HG03469 (cell line): ENCODE measurements around the gene PADI6.

Source experiments
- ATAC-seq: cut with Tn5 transposase; IDR thresholded peaks from one replicate; pipeline ENCODE4 v1.9.1; 2021; ENCODE audit warnings: mild to moderate bottlenecking, moderate library complexity, moderate number of reproducible peaks; ENCODE audit not compliant: unreplicated experiment

The PADI6 gene

DNA sequence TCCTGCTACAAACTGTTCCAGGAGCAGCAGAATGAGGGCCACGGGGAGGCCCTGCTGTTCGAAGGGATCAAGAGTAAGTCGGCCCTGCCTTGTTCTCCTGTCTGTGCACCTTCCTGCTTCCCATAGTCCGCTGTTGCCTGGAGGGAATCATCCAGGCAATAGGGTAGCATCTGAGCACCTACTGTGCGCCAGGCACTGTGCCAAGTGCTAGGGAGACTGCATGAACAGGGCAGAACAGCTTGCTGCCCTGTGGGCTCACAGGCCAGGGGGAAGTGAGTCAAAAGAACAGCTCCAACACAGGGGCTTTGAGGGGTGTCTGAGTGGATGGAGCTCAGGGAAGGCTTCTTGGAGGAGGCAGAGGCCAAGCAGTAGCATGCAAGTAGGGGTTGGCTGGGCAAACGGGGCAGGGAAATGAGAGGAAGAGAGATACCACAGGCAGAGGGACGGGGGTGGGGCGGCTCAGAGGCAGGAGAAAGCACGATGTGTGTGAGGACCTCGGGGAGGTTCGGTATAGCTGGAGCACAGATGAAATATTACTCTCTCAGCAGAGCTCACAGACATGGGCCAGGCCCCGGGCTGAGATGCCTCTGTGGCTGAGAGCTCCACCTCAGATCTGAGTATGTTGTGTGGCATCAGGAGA, 15.5 kb upstream of the PADI6 start:
- ATAC-seq = no peak

DNA sequence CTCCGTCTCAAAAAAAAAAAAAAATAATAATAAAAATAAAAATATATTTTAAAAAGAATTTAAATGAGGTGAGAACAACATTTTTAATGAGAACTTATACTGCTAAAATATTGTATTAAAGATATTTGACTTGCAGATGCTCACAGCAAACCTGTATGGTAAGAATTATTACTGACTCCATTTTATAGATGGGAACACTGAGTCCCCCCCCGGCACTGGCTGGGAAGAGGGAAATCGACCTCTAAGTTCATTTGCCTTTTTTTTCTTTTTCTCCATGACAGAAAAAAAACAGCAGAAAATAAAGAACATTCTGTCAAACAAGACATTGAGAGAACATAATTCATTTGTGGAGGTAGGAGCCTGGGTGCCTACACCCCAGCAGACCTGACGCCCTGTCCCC, 13.4 kb upstream of the PADI6 start:
- no peak for ATAC-seq

DNA sequence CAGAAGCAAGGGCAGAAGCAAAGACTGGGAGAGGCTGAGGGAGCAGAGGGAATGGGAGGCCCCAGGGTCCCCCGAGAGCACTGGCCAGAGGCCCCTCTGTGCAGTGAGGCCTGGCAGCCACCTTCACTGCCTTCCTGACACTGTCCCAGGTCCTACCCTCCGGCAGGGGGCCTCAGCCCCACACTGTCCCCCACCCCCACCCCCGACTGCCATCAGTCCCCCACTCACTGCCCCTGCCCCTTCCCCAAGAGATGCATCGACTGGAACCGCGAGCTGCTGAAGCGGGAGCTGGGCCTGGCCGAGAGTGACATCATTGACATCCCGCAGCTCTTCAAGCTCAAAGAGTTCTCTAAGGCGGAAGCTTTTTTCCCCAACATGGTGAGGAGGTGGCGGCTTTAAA, 13.0 kb upstream of the PADI6 start:
- ATAC-seq = no peak

DNA sequence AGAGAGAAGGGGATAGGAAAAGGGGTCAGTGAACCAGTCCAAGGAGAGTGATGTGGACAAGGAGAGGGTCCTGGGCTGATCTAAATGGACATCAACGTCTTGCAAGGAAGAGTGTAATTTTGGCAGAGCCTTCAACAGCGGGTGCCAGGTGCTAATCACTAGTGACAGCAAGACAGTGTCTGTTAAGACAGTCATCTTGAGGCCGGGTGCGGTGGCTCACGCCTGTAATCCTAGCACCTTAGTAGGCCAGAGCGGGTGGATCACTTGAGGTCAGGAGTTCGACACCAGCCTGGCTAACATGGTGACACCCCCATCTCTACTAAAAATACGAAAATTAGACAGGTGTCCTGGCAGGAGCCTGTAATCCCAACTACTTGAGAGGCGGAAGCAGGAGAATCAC, 12.2 kb upstream of the PADI6 start:
- ATAC-seq = no peak

DNA sequence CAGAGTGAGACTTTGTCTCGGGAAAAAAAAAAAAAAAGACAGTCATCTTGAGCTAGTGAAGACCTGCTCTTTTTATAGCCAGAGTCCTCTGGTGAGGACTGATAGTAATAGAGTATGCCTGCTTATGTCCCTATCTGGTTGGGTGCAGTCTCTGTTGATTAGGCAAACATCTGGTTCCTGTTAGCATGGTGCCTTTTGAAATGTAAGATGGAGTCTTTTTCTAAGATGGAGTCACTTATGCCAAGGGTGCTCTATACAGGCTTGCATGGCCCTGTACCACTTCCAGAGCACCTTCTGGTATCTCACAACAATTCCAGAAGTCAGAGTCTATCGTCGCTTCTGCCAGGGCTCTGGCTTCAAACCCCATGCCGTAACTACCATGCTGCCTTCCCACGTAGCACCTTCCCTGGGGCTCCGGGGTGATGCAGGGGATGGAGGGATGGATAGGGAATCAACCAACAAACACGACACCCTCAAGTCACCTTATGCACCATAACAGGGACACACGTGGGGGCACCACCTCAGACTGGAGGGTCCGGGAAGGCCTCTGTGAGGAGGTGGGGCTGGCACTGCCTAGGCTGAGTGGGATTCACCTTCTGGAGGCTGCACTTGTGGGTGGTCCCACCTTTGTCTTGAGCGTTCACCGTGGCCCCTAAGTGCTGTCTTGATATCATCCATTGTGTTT, 11.6 kb upstream of the PADI6 start:
- ATAC-seq = no peak

DNA sequence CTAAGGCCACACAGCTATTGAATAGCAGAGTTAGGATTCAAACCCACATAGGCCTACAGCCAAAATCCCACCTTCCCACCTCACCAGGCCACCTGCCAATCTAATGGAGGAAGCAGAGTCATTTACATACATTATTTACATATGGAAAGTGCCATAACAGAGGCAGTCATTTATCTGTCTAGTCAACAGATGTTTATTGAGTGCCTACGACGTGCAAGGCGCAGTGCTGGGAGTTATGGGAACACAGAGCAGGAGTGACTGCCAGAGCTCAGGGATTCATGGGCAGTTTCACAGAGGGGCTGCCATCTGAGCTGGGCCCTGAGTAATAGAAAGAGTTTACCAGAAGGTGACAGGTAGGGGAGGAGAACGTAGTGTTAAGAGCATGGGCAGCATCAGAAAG, 10.3 kb upstream of the PADI6 start:
- ATAC-seq = no peak

DNA sequence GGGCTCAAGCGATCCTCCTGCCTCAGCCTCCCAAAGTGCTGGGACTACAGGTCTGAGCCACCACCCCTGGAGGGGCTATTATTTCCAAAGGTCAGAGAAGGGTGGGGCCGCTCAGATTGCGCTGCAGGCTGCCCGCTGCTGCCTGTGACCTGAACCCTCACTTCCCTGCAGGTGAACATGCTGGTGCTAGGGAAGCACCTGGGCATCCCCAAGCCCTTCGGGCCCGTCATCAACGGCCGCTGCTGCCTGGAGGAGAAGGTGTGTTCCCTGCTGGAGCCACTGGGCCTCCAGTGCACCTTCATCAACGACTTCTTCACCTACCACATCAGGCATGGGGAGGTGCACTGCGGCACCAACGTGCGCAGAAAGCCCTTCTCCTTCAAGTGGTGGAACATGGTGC, 8.6 kb upstream of the PADI6 start:
- ATAC-seq = no peak

DNA sequence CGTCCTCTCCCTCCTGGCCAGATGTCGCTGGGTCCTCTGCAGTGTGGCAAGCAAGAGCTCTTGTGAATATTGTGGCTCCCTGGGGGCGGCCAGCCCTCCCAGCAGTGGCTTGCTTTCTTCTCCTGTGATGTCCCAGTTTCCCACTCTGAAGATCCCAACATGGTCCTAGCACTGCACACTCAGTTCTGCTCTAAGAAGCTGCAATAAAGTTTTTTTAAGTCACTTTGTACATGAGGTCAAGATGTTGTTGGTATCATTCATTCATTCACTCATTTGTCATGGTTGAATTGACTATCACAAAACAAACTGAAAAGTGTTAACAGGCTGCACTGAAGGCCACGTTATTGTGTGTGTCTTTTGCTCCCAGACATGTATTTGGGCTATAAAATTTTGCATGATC, 8.2 kb upstream of the PADI6 start:
- no peak for ATAC-seq

DNA sequence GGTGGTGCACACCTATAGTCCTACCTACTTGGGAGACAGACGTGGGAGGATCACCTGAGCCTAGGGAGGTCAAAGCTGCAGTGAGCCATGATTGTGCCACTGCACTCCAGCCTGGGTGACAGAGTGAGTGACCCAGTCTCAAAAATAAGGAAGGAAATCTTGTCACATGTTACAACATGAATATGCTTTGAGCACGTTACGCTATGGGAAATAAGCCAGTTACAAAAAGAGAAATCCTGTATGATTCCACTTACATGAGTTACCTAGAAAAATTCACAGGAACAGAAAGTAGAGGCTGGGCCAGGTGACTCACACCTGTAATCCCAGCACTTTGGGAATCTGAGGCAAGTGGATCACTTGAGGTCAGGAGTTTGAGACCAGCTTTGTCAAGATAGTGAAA, 6.7 kb upstream of the PADI6 start:
- ATAC-seq = no peak

DNA sequence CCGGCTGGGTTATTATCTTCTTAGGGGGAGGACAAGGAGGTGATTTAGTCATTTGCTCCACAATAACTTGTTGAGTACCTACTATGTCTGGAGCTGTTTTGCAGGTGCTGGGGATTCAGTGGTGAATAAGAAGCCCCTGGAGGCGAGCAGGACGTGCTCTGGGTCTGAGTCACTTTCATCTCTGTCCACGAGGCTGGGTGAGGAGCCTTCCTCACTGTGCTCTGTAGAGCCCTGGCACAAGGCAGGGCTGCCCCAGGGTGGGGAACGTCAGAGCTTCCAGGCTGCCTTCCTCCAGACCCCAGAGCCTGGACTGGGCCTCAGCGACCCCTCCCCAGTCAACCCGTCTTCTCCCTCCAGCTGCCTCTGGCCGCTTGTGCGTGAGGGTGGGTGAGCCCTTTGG, 2.5 kb upstream of the PADI6 start:
- ATAC-seq = no peak

DNA sequence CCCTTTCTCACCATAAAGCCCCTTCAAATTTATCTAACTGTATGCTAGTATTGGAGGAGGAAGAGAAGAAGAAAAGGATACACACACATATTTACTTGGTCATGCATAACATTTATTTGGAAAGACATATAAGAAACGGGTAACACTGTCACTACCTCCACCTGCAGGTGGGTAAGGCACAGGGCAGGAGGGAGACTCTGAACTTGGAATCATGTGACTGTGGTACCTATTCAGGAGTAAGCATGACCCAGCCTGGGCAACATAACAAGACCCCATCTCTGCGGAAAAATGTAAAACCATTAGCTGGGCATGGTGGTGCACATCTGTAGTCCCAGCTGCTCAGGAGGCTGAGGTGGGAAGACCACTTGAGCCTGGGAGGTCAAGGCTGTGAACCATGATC, 1.4 kb upstream of the PADI6 start:
- no peak for ATAC-seq

DNA sequence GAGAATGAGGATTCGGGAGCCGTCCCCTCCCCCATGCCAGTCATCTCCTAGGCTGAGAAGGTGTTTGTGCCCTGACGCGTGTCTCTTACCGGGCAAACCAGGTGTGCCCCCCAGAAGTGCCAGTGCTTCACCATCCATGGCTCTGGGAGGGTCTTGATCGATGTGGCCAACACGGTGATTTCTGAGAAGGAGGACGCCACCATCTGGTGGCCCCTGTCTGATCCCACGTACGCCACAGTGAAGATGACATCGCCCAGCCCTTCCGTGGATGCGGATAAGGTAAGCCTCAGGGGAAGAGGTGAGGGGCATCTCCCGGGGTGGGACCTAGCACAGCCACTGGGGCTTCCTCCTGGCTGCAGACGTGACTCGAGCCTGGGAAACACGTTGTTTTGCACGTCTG, 959 bp downstream of the PADI6 start:
- no peak for ATAC-seq

DNA sequence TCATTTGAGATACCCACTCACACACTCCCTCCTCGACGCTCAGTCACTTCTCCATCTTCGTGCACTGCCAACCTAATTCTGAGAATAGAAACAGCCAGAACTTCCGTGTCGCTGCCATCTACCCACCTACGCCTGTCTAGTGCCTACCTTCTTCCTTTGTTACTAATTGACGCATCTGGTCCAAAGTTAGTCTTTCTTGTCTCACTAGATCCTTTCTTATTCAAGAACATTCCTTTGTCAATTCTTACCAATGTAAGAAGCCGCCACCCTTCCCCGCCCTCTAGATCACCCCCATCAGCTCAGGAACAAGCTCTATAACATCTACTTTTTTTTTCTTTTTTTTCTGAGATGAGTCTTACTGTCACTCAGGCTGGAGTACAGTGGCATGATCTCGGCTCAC, 3.7 kb downstream of the PADI6 start:
- ATAC-seq = no peak

DNA sequence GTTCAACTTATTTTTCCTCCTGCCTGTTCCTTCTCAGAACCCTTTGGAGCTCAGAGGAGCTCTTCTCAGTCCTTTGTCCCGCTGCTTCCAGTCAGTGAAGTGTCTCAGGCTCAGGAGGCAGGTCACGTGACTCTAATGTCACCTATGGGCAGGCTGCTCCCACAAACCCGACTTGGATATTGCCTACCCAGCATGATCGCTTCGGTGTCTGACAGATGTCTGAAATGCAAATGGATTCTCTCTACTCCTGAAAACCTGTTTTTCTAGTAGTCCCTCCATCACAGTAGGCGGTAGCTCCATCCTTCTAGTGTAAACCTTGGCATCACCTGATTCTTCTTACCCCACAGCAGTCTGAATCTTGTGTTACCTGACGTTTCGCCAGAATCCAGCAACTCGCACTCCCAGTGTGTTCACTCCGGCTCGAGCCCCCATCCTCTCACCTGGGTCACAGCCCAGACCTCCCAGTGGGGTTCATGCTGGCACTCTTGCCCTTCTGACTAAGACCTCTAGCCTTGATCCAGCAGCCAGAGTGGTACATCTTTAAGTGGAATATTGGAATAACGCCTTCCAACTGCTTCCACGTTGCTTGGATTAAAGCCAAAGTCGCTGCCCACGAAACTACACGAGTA, 5.4 kb downstream of the PADI6 start:
- no peak for ATAC-seq

DNA sequence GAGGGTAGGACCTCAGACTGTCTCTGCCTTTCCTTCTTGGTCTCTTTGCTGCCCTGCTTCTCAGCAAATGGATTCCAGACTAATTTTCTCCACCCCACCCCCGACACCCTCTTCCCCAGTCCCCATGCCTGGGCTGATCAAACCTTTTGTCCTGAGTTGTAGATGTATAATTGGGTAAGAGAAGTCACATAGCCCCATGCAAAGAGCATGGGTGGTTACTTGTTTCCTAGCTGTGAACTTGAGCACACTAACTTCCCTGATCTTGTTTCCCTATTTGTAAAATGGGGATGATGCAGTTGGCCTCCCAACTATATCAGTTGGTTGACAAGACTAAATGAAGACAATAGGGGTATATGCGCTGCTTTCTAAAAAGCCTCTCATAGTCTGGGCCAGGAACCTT, 9.2 kb downstream of the PADI6 start:
- ATAC-seq = no peak

DNA sequence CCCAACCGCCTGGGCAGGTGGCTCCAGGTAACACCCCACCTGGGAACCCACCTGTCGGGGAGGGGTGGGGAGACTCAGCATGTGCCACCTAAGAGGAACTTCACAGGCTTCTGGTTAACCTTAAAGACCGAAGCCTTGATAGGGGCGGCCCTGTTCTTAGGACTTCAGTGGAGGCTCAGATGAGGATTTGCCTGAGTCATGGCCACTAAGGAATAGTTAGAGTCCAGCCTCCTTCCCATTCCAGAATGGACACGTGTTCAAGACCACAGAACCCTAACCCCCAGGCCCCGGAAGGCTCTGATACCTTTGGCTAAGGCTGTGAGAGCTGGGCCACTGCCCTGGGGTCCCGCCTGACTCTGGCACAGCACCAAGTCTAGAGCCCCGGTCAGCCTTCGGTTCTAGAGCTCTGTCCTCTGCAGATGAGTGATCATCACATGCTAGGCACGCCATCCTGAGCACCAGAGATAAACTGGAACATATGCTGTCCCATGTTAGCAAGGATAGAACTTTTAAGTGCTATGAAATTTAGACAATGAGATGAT, 20.3 kb downstream of the PADI6 start:
- ATAC-seq = no peak

DNA sequence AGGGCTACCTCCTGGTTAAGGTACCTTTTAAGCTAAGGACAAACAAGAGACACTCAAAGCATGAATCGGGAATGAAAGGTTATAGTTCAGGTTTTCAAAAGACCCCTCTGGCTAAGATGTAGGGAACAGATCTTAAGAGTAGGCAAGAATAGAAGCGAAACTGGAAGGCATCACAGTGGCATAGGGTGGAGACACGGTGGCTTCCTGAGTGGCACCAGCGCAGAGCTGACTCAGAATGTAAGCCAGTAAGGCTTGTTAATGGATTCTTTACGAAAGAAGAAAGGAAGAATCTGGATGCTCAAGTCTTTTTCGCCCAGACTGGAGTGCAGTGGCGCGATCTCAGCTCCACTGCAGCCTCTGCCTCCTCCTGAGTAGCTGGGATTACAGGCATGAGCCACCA, 21.2 kb downstream of the PADI6 start:
- no peak for ATAC-seq

DNA sequence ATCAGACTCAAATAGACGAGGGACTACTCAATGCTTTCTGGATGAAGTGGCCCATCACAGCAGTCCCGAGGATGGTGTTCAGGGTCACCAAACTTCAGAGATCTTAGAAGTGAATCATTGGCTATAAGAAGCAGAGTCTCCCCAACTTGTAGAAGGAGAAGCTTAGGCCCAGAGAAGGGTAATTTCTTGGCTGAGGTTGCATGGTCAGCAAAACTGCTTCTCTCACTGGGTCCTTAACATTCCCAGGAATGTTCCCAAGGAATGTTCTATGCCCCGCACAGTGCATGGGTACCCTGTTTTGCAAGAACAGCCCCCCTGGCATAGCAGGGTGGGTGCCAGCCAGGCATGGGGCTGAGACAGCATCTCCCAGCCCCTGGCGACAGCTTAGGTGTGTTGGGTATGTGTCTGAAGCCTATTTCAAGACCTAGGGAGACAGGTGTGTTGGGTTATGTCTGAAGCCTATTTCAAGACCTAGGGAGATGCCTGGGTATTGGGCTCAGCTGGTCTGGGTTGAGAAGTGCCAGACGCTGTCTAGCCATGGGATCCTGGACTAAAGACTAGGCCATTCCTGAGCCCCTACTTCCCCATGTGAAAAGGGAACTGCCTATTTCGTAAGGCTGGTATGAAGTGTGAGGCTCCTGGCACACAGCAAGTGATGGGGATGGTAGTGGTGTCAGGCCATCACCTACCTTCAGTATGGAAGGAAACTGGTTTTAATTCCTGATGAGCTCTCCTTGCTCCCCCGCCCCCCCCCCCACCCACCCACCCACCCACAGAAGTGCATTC, 26.1 kb downstream of the PADI6 start:
- ATAC-seq = no peak

DNA sequence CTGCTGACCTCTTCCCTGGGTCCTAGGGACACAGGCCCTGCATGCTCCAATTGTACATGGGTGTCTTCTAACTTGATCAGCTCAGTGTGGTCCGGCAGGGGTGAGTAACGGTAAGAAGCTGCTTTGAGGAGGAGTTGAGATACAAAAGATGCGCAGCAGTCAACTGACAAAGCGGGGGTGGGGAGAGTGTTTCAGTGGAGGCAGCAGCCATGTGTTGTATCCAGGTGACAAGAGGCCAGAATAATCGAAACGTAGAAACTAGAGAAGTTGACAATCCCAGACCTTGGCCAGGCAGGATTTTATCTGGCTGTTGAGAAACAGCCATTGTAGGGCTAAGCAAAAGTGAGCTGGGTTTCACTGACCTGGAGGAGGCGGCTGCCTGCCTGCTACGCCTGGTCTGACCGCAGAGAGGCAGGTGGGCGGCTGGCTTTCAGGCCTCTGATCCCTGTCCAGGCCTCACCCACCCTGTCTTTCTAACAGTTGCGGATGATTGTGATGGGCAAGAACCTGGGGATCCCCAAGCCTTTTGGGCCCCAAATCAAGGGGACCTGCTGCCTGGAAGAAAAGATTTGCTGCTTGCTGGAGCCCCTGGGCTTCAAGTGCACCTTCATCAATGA, 28.8 kb downstream of the PADI6 start:
- no peak for ATAC-seq

DNA sequence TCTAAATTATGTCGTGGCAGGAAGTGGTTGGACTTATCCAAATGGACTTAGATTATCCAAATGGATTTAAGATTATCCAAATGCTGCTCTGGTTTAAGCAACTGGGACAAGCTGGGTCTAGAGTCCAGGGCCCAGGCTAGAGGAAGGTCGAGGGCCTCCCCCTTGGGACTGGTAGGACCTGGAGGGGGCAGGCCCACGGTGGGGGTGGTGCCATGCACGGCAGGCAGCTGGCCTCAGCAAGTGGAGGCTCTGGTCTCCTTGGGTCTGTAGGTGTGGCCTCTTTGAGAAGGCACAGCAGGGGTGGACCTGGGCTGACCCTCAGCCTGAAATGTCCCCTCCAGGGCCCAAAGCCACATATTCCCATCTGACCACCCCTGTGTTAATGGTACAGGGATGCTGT, 29.8 kb downstream of the PADI6 start:
- no peak for ATAC-seq

DNA sequence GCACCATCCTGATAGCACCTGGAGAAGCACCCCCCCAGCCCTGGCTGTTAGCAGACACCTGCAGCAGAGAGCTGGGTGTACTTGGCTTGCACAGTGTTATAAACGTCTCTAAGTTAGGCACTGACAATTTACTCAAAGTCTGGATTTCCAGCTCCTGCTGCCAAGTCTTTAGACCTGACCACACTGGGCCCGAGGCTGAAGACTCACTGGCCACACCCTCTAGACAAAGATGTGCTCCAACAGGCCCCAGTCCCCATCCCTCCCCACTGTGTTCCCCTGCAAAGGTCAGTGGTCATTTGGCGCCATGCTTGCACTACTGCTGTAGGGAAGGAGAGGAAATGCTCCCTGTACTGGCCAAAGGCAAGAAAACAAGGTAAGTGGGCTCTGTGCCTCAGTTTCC, 31.1 kb downstream of the PADI6 start:
- no peak for ATAC-seq
